Central memory CD4-positive, alpha-beta T cell (primary cell): ENCODE data around the gene TCEANC2.
A peak's percentile ranks its signal among the peaks of the same experiment; 100 is the strongest.
"Not testable (repeated sequence)": the region's sequence is repeated elsewhere in the genome, so short reads cannot be mapped to it uniquely, and the experiment has no call there.

Experiments used
- DNase-seq: peaks from one replicate; pipeline ENCODE4 v3.0.0; 2022
- total RNA-seq, 3 experiments: gene quantifications; one replicate each; lab custom pipeline; 2026; lab: John Stamatoyannopoulos, UW

The TCEANC2 gene
- 18.4 to 41.5 (median 22.6) reads per million in 3 experiments for total RNA-seq

DNA sequence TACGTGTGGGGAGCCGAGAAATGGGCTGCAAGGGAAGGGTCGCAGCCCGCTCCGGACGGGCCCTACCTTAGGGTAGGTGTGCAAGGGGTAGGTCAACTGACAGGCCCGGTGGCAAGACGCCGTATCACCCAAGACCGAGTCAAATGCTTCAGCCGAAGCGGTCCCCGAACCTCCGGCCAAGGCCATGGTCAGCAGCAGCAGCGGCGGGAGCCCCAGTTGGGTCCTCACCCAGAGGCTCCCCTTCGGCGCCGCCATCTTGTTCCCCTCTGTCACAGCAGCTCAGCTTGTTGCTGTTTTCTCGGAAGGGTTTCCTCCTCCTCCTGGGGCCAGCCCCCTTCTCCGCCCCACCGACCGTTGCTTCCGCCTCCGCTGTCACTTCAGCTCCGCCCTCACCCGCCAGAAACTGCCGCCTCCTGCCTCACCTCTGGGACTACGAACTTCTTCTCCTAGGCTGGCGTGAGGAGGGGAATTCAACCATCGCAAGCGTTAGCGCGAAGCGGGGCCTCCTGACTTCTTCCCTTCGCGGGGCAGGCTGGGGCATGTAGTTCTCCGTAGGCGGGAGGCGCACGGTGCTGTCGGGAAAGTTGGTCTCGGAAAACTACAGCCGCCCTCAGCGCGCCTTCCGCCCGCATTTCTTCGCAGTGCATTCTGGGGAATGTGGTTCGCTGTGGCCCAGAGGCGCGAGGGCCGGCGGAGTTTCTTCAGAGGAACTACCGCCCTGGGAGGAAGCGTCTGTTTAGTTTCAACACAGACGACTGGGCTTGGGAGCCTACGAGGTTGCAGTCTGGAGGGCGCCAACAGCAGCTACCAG lies at the start of gene TCEANC2, which contains the start of gene TMEM59:
Gene TCEANC2 (plus strand): TSS at position 675 of the 811 bp plus-strand sequence. CDS start 815 bp downstream, outside the sequence.
Gene TMEM59 (minus strand): TSS at position 271 of the 811 bp plus-strand sequence. CDS start 16 bp downstream, at position 255.
- DNase-seq, result peak; percentile 99

DNA sequence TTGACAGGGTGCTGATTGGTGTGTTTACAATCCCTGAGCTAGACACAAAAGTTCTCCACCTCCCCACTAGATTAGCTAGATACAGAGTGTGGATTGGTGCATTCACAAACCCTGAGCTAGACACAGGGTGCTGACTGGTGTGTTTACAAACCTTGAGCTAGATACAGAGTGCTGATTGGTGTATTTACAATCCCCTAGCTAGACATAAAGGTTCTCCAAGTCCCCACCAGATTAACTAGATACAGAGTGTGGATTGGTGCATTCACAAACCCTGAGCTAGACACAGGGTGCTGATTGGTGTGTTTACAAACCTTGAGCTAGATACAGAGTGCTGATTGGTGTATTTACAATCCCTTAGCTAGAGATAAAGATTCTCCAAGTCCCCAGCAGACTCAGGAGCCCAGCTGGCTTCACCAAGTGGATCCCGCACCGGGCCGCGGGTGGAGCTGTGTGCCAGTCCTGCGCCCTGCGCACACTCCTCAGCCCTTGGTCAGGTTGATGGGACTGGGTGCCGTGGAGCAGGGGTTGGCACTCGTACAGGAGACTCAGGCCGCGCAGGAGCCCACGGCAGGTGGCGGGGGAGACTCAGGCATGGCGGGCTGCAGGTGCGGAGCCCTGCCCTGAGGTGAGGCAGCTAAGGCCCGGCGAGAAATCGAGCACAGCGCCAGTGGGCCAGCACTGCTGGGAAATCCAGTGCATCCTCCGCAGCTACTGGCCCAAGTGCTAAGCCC lies 49.5 kb upstream of the TCEANC2 start:
- not testable (repeated sequence) for DNase-seq

DNA sequence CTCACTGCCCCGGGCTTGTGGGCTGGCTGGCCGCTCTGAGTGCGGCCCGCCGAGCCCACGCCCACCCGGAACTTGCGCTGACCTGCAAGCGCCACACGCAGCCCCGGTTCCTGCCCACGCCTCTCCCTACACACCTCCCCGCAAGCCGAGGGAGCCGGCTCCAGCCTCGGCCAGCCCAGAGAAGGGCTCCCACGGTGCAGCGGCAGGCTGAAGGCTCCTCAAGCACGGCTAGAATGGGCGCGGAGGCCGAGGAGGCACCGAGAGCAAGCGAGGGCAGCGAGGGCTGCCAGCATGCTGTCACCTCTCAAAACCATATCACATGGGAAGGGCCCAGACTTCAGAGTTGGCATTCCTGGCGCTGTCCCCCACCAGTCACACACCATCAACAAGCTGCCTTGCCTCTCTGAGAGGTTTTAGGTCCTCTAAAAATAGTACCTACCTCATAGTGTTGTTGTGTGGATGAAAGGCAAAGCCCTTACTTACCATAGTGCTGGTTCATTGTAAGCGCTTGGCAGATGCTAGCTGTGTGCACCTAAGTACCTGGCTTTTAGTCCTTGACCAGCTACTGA lies 48.8 kb upstream of the TCEANC2 start:
- DNase-seq, result no peak

DNA sequence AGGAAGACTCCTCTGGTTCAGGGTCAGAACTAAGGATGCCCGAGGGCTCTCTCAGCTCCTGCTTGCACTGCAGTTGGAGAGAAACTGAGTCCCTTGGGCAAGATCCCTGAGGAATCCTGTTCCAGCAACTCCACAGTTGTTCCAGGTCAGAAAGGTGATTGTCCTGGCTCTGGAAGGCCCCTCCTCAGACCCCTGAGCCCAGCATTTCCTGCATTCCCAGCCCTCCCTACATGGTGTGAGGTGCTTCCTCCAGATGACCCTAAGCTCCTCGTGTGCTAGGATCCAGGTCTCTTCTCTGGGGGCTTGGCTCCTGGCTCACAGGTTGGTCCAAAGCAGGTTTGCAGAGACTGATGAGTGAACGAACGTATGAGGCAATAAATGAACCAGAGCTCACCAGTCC lies 46.9 kb upstream of the TCEANC2 start:
- no peak for DNase-seq

DNA sequence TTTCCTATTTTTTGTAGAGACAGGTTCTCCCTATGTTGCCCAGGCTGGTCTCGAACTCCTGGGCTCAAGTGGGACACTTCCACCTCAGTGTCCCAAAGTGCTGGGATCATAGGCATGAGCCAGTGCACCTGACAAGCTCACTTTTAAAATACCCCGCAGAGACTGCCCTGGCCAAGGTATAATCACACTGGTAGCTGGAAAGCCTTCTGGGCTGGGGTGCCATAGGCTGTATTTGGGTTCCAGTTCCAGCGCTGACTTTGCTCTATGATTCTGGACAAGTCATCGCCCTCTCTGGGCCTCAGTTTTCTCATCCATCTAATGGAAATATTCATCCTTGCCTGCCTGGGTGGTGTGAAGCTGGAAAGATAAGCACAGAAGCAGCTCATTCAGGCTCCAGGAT lies 45.8 kb upstream of the TCEANC2 start:
- no peak for DNase-seq

DNA sequence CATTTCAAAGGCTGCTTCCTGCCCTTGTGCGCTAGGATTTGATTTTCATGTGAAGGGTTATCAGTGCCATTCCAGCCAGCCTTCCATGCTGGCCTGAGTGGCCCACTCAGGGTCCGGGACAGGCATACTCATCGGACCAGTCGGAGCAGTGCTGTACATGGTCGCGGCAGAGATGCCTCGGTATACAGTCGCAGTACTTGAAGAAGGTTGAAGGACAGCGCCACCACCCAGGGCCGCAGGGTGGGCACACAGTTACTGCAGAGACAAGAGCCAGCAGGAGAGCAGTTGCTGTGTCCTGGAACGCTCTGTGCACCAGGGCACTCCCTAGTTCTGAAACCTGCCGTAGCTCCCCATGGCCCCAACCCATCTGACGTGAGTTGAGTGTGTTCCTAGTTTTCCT lies 44.5 kb upstream of the TCEANC2 start:
- no peak for DNase-seq

DNA sequence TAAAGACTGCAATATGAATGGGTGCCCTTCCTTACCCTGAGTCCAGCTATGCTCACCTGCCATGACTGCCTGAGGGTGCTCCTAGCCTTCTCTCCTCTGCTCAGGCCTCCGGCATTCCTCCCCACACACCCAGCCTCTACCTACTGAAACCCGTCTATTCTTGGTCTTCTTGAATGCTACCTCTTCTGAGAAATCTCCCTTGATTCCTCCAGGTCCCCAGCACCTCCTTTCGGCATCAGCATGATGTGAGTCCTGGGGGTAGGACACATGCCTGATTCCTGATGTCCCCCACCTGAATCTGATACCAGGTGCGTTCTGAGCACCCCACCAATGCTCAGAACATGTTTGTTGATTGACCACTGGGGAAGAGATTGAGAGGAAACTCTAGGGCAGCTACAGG lies 44.0 kb upstream of the TCEANC2 start:
- no peak for DNase-seq

DNA sequence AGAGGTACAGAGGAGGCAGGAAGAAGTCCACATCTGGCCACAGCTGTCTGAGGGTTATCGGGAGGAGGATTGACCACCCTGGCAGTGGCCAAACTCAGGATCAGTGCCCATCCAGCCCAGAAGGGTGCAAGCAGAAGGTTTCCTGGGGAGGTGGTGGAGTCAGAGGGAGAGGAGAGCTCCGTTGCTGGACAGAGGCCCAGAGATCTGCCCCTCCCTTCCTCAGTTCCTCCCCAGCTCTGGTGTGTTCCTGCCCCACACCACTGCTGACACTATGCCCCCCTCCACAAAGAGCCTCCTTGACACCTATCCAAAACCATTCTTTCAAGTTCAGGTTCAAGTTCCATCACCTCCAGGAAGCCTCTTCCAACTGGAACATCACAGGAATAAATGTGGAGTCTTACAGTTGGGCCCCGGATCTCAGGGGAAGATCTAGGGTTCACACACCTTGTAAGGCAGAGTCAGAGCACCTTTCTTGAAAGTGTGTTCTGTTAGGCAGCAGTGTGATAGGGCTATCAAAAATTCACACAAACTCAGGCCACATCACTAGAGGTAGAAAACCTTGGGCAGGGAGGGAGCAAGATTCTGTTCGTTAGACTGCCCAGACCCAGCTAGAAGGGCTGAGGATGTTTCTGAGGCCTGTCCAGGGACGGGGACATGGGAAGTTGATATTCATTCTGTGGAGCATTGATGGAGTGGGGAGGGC lies 42.8 kb upstream of the TCEANC2 start:
- no peak for DNase-seq

DNA sequence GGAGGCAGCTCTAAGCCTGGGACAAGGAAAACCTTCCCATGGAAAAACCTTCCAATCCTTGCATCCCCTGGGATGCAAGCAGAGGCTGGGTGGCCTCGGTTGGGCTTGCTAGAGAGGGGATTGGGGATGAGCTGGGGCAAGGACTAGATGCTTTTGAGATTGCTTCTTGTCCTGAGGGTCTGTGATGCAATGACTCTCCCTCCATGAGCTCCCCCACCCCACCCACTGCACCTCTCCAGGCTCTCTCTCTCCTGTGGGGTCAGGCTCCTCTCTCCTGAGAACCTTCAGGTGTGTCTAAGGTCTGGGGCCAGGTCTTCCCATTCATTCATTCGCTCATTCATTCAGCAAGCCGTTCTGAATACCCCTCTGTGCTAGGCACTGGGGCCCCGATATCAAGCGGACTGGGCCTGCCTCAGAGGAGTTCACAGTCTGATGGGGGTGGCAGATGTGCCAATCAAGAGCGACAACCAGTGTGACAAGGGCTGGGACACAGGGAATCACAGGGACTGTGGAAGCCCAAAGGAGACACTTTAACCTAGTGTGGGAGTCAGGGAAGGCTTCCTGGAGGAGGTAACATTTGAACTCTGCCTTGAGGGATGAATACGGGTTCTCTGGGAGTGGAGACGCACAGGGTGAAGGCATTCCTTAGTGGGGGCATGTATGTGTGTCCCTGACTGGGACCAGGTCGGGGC lies 41.9 kb upstream of the TCEANC2 start:
- no peak for DNase-seq

DNA sequence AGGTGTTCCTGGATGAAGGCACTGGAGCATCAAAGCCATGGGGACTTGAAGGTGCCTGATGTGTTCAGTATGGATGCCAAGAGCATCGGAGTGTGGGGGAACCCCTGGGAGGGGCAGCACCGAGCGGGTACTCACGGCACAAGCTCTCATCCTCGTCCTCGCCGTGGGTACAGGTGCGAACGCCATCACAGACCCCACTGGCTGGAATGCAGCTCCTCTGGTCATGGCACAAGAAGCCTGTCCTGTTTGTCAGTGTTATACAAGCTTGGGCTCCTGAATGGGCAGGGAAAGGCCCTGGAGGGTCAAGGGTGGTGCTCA lies 41.4 kb upstream of the TCEANC2 start:
- DNase-seq, result no peak

DNA sequence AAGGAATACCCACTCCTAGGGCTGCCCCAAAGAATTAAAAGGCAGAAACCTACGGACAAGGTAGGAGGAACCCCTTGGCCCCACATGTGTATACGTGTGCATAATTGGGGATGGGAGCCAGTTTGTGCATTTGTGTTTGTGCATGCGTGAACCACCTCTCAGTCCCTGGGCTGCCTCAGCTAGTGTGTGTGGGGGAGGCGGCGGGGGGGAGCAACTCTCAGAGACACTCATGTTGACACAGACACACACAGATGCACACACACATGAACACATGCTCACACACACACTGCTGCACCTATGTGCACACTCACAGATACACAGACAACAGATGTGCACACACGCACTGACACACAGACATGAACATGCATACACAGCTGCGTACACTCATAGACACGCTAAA lies 40.5 kb upstream of the TCEANC2 start:
- no peak for DNase-seq

DNA sequence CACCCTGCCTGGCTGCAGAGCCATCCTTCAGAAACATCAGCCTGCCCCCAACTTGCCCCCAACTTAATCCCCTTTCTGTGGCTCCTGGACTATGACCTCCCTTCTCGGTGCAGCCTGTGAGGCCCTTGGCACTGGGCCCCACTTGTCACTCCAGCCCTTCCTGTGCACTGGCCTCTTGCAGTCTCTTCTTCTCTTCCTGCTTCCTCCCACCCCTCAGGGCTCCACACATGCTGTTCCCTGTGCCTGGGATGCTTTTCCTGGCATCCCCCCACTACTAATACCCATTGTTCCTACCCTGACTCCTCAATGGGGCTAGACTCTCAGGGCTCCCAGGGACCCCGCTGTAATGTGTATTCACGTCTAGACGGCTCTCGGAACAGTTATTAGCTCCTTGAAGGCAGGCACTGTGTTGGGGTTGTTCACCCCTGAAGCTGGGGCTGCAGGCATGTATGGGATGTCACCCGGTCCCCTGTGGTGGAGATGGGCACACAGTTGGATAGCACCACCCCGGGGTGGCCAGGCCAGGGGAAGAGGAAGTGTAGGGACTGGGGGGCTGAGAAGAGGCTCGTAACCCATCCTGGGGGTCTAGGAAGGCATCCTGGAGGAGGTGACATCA lies 39.9 kb upstream of the TCEANC2 start:
- no peak for DNase-seq

DNA sequence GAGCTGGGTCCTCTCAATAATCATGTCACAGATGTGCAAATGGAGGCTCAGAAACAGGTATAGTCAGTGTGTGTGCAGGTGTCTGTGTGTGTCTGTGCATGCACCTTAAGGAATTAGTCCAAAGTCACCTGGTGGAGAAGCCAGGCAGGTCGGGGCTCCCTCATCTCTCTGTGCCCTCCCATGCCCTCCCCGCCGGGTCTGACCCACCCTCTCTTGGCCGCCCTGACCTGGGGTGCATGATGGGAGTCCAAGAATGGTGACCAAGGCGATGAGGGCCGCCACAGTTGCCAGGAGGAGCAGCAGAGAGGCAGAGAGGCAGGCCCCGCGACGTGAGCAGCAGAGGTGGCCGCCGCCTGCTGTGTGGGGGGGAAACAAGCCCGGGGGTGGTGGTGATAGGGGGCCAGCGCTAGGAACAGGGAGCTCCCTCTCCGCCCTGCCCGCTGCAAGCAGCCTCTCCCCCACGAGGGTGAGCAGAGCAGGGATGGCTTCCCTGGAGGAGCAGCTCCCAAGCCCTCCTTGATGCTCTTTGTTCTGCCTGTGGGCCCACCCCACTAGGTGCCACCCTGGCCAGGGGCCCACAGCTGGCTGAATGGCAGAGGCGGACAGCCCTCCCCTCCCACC lies 39.3 kb upstream of the TCEANC2 start:
- DNase-seq, result no peak

DNA sequence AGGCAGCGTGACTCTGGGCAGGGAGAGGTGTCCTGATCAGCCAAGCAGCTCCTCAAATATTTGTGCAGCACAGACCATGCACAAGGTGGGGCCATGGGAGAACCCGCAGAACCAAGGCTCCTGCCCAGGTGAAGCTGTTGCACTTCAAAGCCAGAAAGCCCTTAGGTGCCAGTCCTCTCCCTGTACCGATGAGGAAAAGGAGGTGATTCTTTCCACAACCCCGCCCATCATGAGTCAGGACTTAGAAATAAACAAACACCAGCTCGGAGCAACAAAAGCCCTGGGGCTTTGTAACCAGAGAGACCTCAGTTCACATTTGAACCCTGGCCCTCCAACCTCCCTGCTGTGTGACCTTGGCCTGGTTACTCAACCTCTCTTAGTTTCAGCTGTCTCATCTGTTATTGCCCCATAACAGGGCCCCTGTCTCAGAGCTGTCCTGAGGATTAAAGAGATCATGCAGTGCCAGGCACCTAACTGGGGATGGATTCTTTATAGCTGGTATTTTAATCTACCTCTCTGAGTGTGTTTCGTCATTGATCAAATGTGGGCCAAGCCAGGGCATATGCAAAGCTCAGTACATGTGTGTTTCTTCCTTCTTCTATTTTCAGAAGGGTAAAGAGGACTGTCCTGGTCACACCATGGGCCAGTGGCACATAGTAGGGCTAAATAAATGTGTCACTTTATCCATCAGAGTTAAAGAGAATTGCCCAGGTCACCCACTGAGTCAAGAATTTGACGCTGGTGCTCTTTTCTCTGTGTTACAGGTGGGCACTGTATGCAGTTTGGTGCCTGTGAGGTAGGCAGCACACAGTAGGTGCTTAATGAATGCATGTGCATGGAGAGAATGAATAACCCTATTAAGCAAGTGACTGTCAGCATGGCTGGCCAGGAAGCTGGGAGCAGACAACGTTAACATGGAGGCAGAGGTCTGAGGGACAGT lies 36.8 kb upstream of the TCEANC2 start:
- DNase-seq, result no peak

DNA sequence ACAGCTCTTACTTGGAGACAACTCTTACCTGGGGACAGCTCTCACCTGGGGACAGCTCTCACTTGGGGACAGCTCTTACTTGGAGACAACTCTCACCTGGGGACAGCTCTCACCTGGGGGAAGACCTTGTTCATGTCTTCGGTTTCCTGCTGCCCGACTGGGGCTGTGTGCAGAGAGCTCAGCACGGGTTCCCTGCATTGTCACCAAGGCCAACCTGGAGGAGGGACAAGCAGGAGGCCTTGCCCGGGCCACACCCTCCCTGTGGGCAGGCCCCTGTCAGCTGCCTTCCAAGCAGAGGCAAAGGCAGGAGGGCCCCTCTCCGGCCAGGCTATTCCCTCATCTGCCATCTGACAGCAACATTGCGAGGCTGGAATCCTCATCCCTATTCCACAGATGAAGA lies 35.4 kb upstream of the TCEANC2 start, which contains the start of gene LDLRAD1:
Gene LDLRAD1 (minus strand): TSS at position 208 of the 400 bp plus-strand sequence. CDS start 74 bp downstream, at position 134.
- no peak for DNase-seq

DNA sequence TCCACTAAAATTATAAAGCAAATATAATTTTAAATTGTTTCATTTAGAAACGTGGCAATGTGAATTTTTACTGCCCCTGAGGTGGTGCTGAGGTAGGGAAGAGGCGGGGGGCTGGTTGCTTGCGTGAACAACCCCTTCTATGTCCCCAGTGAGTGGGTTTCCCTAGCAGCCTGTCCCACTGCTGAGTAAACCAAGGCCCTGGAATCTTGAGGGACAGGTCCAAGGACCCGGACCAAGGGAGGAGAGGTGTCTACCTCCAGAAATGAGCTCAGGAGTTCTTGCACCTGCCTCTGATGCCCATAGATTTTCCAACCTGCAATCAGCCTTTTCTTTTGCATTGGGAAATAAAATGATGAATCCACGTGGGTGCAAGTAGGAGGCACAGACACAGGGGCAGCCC lies 34.8 kb upstream of the TCEANC2 start:
- no peak for DNase-seq

DNA sequence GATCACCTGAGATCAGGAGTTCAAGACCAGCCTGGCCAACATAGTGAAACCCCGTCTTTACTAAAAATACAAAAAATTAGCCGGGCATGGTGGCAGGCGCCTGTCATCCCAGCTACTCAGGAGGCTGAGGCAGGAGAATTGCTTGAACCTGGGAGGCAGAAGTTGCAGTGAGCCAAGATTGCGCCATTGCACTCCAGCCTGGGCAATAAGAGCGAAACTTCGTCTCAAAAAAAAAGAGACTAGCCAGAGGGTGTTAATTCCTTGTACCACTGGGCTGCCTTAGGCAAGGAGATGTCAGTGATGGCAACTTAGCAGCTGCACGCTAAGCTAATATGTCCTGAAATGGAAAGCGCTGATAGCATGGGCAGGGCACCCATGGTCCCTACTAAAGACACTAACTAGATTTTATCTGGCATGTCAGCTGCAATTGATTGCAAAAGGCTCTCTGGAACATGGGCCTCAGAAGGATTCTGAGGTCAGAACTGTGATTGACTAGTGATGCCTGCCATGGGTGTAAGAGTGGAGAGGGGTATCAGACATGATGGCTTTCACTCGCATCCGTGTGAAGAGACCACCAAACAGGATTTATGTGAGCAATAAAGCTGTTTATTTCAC lies 33.7 kb upstream of the TCEANC2 start:
- not testable (repeated sequence) for DNase-seq

DNA sequence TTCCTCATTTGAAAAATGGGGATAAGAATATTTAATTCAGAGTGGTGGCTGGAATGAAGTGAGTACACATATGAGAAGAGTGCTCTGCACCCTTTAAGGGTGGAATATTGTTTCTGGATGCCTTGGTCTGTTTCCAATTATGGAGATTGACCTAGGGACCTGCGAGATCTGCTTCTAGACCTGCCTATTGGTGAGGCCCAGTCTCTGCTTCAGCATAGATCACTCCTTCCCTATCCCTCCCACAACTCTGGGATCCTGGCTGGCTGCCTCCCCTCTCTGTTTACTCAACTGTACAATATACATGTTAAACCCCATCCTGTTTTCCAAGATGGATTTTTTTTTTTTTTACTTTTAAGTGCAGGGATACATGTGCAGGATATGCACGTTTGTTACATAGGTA lies 29.1 kb upstream of the TCEANC2 start:
- DNase-seq, result no peak

DNA sequence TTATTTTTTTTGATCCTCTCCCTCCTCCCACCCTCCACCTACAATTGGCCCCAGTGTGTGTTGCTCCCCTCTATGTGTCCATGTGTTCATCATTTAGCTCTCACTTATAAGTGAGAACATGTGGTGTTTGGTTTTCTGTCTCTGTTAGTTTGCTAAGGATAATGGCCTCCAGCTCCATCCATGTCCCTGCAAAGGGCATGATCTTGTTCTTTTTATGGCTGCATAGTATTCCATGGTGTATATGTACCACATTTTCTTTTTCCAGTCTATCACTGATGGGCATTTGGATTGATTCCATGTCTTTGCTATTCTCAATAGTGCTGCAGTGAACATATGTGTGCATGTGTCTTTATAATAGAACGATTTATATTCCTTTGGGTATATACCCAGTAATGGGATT lies 28.6 kb upstream of the TCEANC2 start:
- not testable (repeated sequence) for DNase-seq

DNA sequence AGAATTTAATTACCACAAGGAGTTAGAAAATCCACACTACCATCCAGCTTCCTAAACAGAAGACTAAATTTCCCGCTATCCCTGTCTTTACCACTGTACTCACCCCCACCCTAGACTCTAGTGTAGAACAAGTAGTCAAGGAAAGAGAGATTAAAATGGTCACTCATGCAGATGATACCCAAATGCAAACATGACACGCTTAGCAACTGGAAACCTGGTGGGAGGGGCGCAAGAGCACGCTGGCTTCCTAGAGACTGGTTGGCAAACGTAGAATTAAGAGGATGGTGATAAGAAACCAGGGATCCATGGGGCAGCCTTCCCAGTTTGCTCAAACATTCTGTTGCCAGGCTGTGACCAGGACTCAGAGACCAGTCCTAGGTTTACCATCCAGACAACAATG lies 25.6 kb upstream of the TCEANC2 start:
- no peak for DNase-seq
